ENCODE data around the gene MED12L. TPM values are rescaled to one million over a fixed set of nuclear protein-coding genes. Genes with fewer than 3 reads are reported as not detected.

MED12L gene
- polyA plus RNA-seq, 1 donor from 2014 or later, result 28.5 TPM

GRCh38 chr3:151248772-151249337 is 163.4 kb downstream of the MED12L start:
- no peaks in the 10 kb centered on the region for H3K9me3 ChIP-seq (ENCODE audit: low read length)
- H3K27ac ChIP-seq (ENCODE audit: low read length), result no peak overlapping the region
- H4K20me1 ChIP-seq (ENCODE audit: insufficient read depth), result no peaks in the 10 kb centered on the region
- TF ChIP-seq RAD21 (conservative IDR thresholded peaks at IDR 0.05) (no peak), EP300 (conservative IDR thresholded peaks at IDR 0.05; ENCODE audit: poor library complexity, severe bottlenecking) (no peak), TAF1 (IDR thresholded peaks at IDR 0.05; ENCODE audit: low read depth) (no peak), EZH2 (IDR thresholded peaks at IDR 0.05; ENCODE audit: borderline replicate concordance, insufficient read depth, low read length, poor library complexity, severe bottlenecking) (no peak), CTCF (IDR thresholded peaks at IDR 0.05; ENCODE audit: poor library complexity, severe bottlenecking) (no peak)
- no peak overlapping the region for H3K9ac ChIP-seq (ENCODE audit: low read length)
- H2AFZ ChIP-seq (ENCODE audit: low read depth, low read length), result no peak overlapping the region
- no peaks in the 10 kb centered on the region for H3K27me3 ChIP-seq (ENCODE audit: insufficient read depth, low read depth, low read length)
- no peaks in the 10 kb centered on the region for H3K9me2 ChIP-seq (ENCODE audit: insufficient read depth, low read length)
- H3K4me3 ChIP-seq (ENCODE audit: low read length), result no peak overlapping the region
- H3K79me2 ChIP-seq (replicated peaks; ENCODE audit: insufficient read depth, low read length), result no peaks in the 10 kb centered on the region
- H3K36me3 ChIP-seq (ENCODE audit: insufficient read depth, low read length), result no peaks in the 10 kb centered on the region
- no peak overlapping the region for H3K4me2 ChIP-seq (ENCODE audit: low read length)
- H3F3A ChIP-seq (ENCODE audit: insufficient read depth, low read length, poor library complexity, severe bottlenecking), result no peaks in the 10 kb centered on the region

- Histone ChIP-seq H3K79me2 (replicated peaks; ENCODE audit: insufficient read depth, low read length) (no peaks in the 10 kb centered on the region), H3K9ac (ENCODE audit: low read length) (no peak overlapping the region), H3K27me3 (ENCODE audit: insufficient read depth, low read depth, low read length) (no peaks in the 10 kb centered on the region), H3K27ac (ENCODE audit: low read length) (no peak overlapping the region), H3F3A (ENCODE audit: insufficient read depth, low read length, poor library complexity, severe bottlenecking) (no peaks in the 10 kb centered on the region), H3K9me2 (ENCODE audit: insufficient read depth, low read length) (no peaks in the 10 kb centered on the region), H3K4me2 (ENCODE audit: low read length) (no peak overlapping the region), H3K36me3 (ENCODE audit: insufficient read depth, low read length) (no peaks in the 10 kb centered on the region), H2AFZ (ENCODE audit: low read depth, low read length) (no peak overlapping the region), H3K9me3 (ENCODE audit: low read length) (no peaks in the 10 kb centered on the region), H3K4me3 (ENCODE audit: low read length) (no peak overlapping the region), H4K20me1 (ENCODE audit: insufficient read depth) (no peaks in the 10 kb centered on the region)
- TF ChIP-seq TAF1 (IDR thresholded peaks at IDR 0.05; ENCODE audit: low read depth), result no peak
- TF ChIP-seq CTCF (IDR thresholded peaks at IDR 0.05; ENCODE audit: poor library complexity, severe bottlenecking), result no peak
- TF ChIP-seq POLR2AphosphoS5 (IDR thresholded peaks at IDR 0.05), result no peak
- TF ChIP-seq REST (IDR thresholded peaks at IDR 0.05; ENCODE audit: borderline replicate concordance), result no peak
- TF ChIP-seq SMC3 (conservative IDR thresholded peaks at IDR 0.05; ENCODE audit: poor library complexity), result no peak
- no peak for TF ChIP-seq EP300 (conservative IDR thresholded peaks at IDR 0.05; ENCODE audit: poor library complexity, severe bottlenecking)
- no peak for TF ChIP-seq RAD21 (conservative IDR thresholded peaks at IDR 0.05)
- no peak for TF ChIP-seq MXI1 (conservative IDR thresholded peaks at IDR 0.05; ENCODE audit: poor library complexity, severe bottlenecking)
- TF ChIP-seq EZH2 (IDR thresholded peaks at IDR 0.05; ENCODE audit: borderline replicate concordance, insufficient read depth, low read length, poor library complexity, severe bottlenecking), result no peak
Measured at GRCh38 chr3:151256749-151257148, 171.3 kb downstream of the MED12L start.
